Left renal cortex interstitium (tissue), 4 donors: Measurements from ENCODE around the gene BAD. TPM values are rescaled to one million over a fixed set of nuclear protein-coding genes. Genes with fewer than 3 reads are reported as not detected.
"Not testable (repeated sequence)": the region's sequence is repeated elsewhere in the genome, so short reads cannot be mapped to it uniquely, and the experiment has no call there.

Experiments used
- DNase-seq, 4 donors: peaks; one replicate each; pipeline ENCODE4 v3.0.0-alpha.2; 2013; ENCODE audit warnings: low read depth in 4 of 4, low spot score in 2 of 4, missing footprints in 1 of 4
- polyA plus RNA-seq, 4 donors: library from polyadenylated mRNA; unstranded; fragments of 120-200 nt; gene quantifications; one replicate each; pipeline ENCODE4 v1.2.1, GENCODE V29; 2013; ENCODE audit not compliant: insufficient read length in 4 of 4

The BAD gene
- polyA plus RNA-seq, result 10 to 100 TPM; 44.2 to 72.0 (median 57.1) TPM

- peak in 2 of 4 donors; percentile 84 to 91 for DNase-seq
These were observed at the start of gene BAD for GRCh38 chr11:64284048-64284961. BAD (minus strand) TSS chr11:64284665; CDS start chr11:64284368, 297 bp downstream.

- no peak for DNase-seq
These were observed 49.1 kb upstream of the BAD start for GRCh38 chr11:64333556-64333955.

GRCh38 chr11:64331569-64332371, 47.3 kb upstream of the BAD start:
- DNase-seq, result no peak

GRCh38 chr11:64330888-64331287, 46.4 kb upstream of the BAD start:
- no peak for DNase-seq

GRCh38 chr11:64327993-64328392, 43.5 kb upstream of the BAD start:
- DNase-seq, result no peak

- DNase-seq, result no peak
These were observed 42.9 kb upstream of the BAD start for GRCh38 chr11:64327375-64327774.

- DNase-seq, result no peak
These were observed 40.4 kb upstream of the BAD start for GRCh38 chr11:64324692-64325469.

- DNase-seq, result not testable (repeated sequence)
These were observed 39.5 kb upstream of the BAD start for GRCh38 chr11:64323984-64324383.

- DNase-seq, result no peak
These were observed 38.9 kb upstream of the BAD start for GRCh38 chr11:64323373-64323772.

GRCh38 chr11:64322925-64323260, 38.4 kb upstream of the BAD start:
- no peak for DNase-seq

- no peak for DNase-seq
These were observed 37.1 kb upstream of the BAD start for GRCh38 chr11:64321533-64321932.

GRCh38 chr11:64321026-64321425, 36.6 kb upstream of the BAD start:
- DNase-seq, result no peak

GRCh38 chr11:64320556-64320955, 36.1 kb upstream of the BAD start:
- no peak for DNase-seq

- no peak for DNase-seq
These were observed 34.6 kb upstream of the BAD start for GRCh38 chr11:64318766-64319761.

GRCh38 chr11:64317961-64318765, 33.7 kb upstream of the BAD start, which contains the start of gene PRDX5:
PRDX5 (plus strand) TSS chr11:64318121; CDS start chr11:64318216, 95 bp downstream.
- DNase-seq, result peak; percentile 88 to 94 (median 90)

GRCh38 chr11:64317325-64317960, 33.0 kb upstream of the BAD start, which contains the start of gene TRMT112:
TRMT112 (minus strand) TSS chr11:64317559; CDS start chr11:64317526, 33 bp downstream.
- peak; percentile 80 to 94 (median 93) for DNase-seq

- DNase-seq, result no peak
These were observed 32.3 kb upstream of the BAD start for GRCh38 chr11:64316672-64317324.
